ENCODE results near the gene U2SURP.
"Not testable (repeated sequence)": the region's sequence is repeated elsewhere in the genome, so short reads cannot be mapped to it uniquely, and the experiment has no call there.

Gene U2SURP

DNA sequence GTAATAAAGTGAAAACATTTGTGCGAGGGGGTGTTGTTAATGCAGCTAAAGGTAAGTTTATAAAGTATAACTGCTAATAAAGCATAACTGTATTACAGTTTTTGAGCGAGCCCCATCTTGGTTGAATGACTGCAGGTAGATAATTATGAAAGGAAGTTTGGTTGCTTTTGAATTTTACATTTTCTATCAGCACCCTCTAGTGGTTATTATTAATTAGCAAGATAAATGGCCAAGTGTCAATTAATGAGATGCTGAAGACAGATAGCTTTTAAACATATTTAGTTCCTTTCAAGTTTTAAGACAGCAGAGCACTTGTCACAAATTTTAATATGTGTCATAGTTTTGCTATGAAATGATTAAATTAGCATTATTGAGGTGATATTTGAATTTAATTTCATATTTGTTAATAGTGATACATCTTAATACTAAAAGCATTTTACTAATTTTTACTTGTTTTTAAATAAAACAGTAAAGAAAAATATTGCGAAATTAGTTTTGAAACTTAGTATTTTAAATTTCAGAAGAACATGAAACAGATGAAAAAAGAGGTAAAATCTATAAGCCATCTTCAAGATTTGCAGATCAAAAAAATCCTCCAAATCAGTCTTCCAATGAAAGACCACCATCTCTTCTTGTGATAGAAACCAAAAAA lies 15.1 kb downstream of the U2SURP start:
- H3K4me1 ChIP-seq (ENCODE audit: insufficient read depth, poor library complexity, severe bottlenecking): no peaks in the 10 kb centered on the region
- H3K27me3 ChIP-seq (ENCODE audit: insufficient read depth, poor library complexity, severe bottlenecking): no peaks in the 10 kb centered on the region
- no peak overlapping the region for H3K27ac ChIP-seq (ENCODE audit: poor library complexity, severe bottlenecking)
- no peak for ATAC-seq (ENCODE audit: low read depth)
- DNase-seq (ENCODE audit: low spot score): no peak
- H3K9me3 ChIP-seq (ENCODE audit: severe bottlenecking): no peaks in the 10 kb centered on the region
- no peak overlapping the region for H3K4me3 ChIP-seq (ENCODE audit: severe bottlenecking)
- TF ChIP-seq, protein P1, sequence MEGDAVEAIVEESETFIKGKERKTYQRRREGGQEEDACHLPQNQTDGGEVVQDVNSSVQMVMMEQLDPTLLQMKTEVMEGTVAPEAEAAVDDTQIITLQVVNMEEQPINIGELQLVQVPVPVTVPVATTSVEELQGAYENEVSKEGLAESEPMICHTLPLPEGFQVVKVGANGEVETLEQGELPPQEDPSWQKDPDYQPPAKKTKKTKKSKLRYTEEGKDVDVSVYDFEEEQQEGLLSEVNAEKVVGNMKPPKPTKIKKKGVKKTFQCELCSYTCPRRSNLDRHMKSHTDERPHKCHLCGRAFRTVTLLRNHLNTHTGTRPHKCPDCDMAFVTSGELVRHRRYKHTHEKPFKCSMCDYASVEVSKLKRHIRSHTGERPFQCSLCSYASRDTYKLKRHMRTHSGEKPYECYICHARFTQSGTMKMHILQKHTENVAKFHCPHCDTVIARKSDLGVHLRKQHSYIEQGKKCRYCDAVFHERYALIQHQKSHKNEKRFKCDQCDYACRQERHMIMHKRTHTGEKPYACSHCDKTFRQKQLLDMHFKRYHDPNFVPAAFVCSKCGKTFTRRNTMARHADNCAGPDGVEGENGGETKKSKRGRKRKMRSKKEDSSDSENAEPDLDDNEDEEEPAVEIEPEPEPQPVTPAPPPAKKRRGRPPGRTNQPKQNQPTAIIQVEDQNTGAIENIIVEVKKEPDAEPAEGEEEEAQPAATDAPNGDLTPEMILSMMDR (IDR thresholded peaks at IDR 0.05; ENCODE audit: poor library complexity, severe bottlenecking): peak; percentile 78
- H3K36me3 ChIP-seq (ENCODE audit: low read depth): peaks cover 100% of the 10 kb centered on the region

DNA sequence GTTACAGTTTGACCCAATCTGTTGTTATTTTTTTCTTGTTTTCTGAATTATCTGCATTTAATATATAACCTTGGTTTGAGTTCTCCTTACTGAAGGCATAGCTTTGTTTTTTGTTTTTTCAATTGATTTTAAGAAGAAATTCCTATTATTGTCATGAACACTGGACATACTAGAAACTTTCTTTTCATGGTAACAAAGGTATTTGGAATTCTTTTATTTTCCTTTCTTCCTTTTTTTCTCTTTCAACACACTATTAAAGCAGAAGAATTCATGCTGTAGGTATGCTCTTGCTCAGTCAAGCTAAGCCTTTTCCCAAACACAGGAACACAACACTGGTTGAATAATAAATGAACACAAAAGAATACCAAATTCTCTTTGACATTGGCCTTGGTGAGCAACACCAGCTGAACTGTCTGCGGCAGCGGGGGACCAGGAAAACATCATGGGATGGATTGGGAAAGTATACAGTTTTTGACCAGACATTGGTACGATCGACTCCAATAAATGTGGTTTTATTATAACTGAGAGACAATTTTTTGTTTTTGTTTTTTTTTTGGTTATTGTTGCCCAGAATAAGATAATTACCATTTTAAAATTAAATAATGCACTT lies 23.1 kb downstream of the U2SURP start:
- H3K36me3 ChIP-seq (ENCODE audit: low read depth): peaks cover 100% of the 10 kb centered on the region
- no peak overlapping the region for H3K27ac ChIP-seq (ENCODE audit: poor library complexity, severe bottlenecking)
- H3K9me3 ChIP-seq (ENCODE audit: severe bottlenecking): no peaks in the 10 kb centered on the region
- H3K4me3 ChIP-seq (ENCODE audit: severe bottlenecking): no peak overlapping the region
- TF ChIP-seq, protein P1 (IDR thresholded peaks at IDR 0.05; ENCODE audit: poor library complexity, severe bottlenecking): no peak
- DNase-seq (ENCODE audit: low spot score) (no peak), ATAC-seq (ENCODE audit: low read depth) (no peak)
- no peaks in the 10 kb centered on the region for H3K27me3 ChIP-seq (ENCODE audit: insufficient read depth, poor library complexity, severe bottlenecking)
- H3K4me1 ChIP-seq (ENCODE audit: insufficient read depth, poor library complexity, severe bottlenecking): no peaks in the 10 kb centered on the region

DNA sequence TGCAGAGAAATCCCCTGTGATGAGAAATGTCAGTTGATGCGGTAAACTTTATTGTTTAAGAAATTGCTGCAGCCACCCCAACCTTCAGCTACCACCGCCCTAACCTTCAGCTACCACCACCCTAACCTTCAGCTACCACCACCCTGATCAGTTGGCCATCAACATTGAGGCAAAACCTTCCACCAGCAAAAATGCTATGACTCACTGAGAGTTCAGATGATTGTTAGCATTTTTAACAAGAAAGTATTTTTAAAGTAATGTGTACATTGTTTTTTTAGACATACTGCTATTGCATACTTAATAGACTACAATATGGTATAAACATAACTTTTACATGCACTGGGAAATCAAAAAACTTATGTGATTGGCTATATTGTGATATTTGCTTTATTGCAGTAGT lies 30.0 kb downstream of the U2SURP start:
- DNase-seq (ENCODE audit: low spot score) (no peak), ATAC-seq (ENCODE audit: low read depth) (no peak)
- TF ChIP-seq, protein P1 (IDR thresholded peaks at IDR 0.05; ENCODE audit: poor library complexity, severe bottlenecking): no peak
- peaks cover 2% of the 10 kb centered on the region for H3K4me1 ChIP-seq (ENCODE audit: insufficient read depth, poor library complexity, severe bottlenecking)
- peaks cover 99% of the 10 kb centered on the region for H3K36me3 ChIP-seq (ENCODE audit: low read depth)
- H3K4me3 ChIP-seq (ENCODE audit: severe bottlenecking): no peak overlapping the region
- H3K27ac ChIP-seq (ENCODE audit: poor library complexity, severe bottlenecking): no peak overlapping the region
- no peaks in the 10 kb centered on the region for H3K9me3 ChIP-seq (ENCODE audit: severe bottlenecking)
- H3K27me3 ChIP-seq (ENCODE audit: insufficient read depth, poor library complexity, severe bottlenecking): no peaks in the 10 kb centered on the region

DNA sequence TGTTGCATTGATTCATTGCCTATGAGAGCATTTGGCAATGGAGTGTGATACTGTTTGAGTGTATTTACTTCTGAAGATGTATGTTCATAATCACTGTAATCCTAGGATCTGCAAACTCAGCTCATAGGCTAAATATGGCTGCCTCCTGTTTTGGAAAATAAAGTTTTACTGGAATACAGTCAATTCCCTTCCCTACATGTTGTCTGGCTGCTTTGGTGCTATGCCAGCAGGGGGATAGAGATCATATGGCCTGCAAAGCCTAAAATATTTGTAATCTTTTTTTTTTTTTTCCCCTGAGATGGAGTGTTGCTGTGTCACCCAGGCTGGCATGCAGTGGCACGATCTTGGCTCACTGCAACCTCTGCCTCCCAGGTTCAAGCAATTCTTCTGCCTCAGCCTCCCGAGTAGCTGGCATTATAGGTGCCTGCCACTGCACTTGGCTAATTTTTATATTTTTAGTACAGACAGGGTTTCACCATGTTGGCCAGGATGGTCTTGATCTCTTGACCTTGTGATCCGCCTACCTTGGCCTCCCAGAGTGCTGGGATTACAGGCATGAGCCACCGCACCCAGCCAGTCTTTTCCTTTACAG lies 30.5 kb downstream of the U2SURP start:
- DNase-seq (ENCODE audit: low spot score); H3K27me3 ChIP-seq (ENCODE audit: insufficient read depth, poor library complexity, severe bottlenecking); H3K27ac ChIP-seq (ENCODE audit: poor library complexity, severe bottlenecking); H3K4me3 ChIP-seq (ENCODE audit: severe bottlenecking); ATAC-seq (ENCODE audit: low read depth); H3K9me3 ChIP-seq (ENCODE audit: severe bottlenecking); H3K4me1 ChIP-seq (ENCODE audit: insufficient read depth, poor library complexity, severe bottlenecking): not testable (repeated sequence)
- H3K36me3 ChIP-seq (ENCODE audit: low read depth): peaks cover 99% of the 10 kb centered on the region

DNA sequence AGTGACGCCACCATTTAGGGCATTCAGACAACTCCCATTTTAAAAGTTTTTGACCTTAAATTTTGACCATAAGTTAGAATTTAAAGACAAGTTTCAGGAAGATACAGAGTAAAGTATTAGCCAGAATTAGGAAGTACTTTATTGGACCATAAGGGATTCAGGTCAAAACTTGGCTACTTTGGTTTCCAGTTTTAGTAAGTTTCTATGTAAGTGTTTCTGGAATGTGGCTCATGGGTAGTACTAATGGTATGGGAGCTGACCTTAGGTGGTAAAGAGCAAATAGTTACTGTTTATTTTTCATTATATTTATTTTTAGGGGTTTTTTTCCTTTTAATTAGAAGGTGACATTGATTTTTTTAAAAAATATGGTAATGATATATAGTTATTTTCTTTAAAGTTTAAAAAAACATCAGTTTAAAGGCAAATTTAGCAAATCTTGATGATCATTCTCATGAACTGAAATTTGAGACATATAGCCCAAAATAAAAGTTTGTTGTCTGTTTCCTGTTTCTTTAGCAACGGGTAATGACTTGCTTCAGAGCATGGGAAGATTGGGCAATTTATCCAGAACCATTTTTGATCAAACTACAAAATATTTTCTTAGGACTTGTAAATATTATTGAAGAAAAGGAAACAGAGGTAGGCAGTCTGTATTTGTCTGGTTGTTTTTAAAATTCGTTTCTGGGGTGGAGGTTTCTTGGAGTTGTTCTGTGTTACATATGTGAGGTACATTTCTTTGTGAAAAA lies 34.3 kb downstream of the U2SURP start:
- no peak for DNase-seq (ENCODE audit: low spot score)
- Histone ChIP-seq H3K4me1 (ENCODE audit: insufficient read depth, poor library complexity, severe bottlenecking) (peaks cover 2% of the 10 kb centered on the region), H3K36me3 (ENCODE audit: low read depth) (peaks cover 99% of the 10 kb centered on the region)

More for the DNA sequence above, 34.3 kb downstream of the U2SURP start:
- Histone ChIP-seq H3K27me3 (ENCODE audit: insufficient read depth, poor library complexity, severe bottlenecking) (no peaks in the 10 kb centered on the region), H3K27ac (ENCODE audit: poor library complexity, severe bottlenecking) (no peak overlapping the region), H3K4me3 (ENCODE audit: severe bottlenecking) (no peak overlapping the region), H3K9me3 (ENCODE audit: severe bottlenecking) (no peaks in the 10 kb centered on the region)
- ATAC-seq (ENCODE audit: low read depth): no peak
- TF ChIP-seq, protein P1 (IDR thresholded peaks at IDR 0.05; ENCODE audit: poor library complexity, severe bottlenecking): no peak
